DMS153 (cell line): ENCODE data around the gene USP20.
"Not testable (repeated sequence)": the region's sequence is repeated elsewhere in the genome, so short reads cannot be mapped to it uniquely, and the experiment has no call there.

Experiments
- DNase-seq: peaks from one replicate; lab custom pipeline; 2025; lab: John Stamatoyannopoulos, UW

USP20 gene

GRCh38 chr9:129890718-129891299 lies 55.6 kb downstream of the USP20 start:
- DNase-seq: not testable (repeated sequence)

GRCh38 chr9:129891569-129891968 lies 56.3 kb downstream of the USP20 start:
- DNase-seq: no peak

DNA sequence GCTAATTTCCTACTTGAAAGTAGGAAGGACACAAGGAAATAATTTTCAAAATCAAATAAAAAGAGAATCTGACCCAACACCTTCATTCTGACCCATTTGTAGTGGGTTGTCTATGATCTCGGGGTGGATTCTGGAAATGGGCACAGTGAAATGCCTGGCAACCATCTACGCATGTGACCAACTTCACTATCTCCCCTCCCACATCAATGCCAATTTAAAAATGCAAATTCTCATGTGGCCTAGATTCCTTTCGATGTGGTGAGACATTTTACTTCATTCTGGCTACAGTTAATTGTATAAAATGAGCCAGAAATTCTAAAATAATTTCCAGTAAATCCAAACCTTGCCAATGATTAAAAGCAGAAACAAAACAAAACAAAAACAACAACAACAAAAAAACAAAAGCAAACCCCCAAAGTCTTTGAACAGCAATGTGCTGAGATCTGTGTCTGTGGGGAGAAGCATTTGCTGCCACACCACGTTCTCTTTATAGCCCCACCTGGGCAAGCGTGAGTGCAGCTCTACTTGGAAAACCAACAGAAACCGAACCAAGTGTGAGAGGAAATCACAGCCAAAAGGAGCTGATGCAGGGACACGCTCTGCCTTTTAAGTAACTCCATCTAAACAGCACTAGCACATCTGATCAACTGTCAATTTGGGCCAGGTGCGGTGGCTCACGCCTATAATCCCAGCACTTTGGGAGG lies 59.0 kb downstream of the USP20 start:
- DNase-seq: no peak

- no peak for DNase-seq
Observed at GRCh38 chr9:129895376-129896268, 60.4 kb downstream of the USP20 start.

GRCh38 chr9:129897263-129897662 lies 62.0 kb downstream of the USP20 start:
- no peak for DNase-seq

DNA sequence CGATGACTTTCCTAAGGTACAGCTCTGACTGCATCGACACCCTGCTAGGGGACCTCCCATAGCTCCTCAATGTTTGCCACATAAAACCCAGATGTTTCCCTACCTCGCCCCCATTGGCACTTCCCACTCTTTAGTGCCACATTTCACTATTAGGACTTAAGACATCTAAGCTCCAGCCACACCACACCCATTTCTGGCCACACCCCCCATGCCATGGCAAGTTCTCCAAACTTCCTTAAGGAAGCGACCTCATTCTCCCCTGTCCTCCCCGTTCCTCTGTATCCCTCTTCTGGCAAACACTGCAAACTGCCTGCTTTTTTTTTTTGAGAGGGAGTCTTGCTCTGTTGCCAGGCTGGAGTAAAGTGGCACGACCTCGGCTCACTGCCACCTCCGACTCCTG lies 62.9 kb downstream of the USP20 start:
- no peak for DNase-seq

GRCh38 chr9:129899620-129900019 lies 64.4 kb downstream of the USP20 start:
- no peak for DNase-seq

DNA sequence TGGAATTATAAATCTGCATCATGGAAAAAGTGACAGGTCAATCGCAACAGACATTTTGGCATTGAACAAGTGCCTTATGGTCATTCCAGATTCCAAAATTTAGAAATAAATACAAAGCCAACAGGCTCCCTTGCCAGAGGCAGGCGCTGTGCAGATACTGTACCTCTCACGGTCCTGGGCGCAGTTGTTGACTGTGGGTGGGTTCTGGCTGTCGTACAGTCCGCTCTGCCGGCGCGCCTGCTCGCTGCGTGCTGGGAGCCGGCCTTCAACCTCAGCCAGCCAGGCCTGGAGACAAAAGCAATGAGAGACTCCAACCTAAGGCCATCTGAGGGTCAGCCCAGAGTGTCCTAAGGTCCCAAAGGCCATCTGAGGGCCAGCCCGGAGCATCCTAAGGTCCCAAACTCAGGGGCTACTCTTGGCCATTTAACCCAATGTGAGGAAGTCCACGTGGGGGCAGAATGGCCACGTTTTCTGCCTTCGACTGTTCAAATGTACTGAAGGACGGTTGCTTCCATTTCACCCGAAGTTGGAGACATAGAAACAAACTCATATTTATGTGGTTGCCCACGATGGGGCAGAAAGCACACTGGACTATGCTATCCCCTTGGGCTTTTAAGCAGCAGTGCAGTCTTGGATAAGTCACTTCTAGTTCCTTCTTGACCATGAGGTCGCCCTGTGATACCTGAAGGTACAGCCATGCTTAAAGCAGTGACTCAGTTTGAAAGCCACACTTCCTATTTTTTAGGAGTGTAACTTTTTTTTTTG lies 65.2 kb downstream of the USP20 start:
- no peak for DNase-seq

DNA sequence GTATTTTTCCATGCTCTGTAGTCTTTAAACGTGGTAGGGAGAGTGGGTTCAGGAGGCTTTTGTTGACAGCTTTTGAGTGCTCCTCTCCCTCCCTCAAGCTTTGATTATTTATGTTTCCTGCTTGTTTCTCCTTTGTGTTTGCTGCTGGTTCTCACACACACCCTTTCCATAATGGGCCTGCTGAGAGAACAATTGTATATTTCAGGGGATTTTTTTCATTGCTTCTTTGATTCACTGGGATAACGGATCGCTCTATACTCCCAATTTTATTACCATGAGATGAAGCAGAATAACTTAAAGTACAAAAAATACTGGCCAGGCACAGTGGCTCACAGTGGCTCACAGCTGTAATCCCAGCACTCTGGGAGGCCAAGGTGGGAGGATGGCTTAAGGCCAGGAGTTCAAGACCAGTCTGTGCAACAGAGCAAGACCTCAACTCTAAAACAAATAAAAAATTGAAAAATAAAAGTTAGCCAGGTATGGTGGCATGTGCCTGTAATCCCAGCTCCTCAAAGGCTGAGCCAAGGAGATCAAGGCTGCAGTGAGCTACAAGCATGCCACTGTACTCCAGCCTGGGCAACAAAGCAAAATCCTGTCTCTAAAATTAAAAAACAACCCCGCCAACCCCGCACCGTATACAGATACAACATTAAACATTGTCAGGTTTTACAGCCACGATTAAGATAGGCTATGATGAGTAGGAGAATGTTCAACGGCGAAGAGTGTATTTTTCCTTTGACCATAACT lies 66.9 kb downstream of the USP20 start:
- no peak for DNase-seq

DNA sequence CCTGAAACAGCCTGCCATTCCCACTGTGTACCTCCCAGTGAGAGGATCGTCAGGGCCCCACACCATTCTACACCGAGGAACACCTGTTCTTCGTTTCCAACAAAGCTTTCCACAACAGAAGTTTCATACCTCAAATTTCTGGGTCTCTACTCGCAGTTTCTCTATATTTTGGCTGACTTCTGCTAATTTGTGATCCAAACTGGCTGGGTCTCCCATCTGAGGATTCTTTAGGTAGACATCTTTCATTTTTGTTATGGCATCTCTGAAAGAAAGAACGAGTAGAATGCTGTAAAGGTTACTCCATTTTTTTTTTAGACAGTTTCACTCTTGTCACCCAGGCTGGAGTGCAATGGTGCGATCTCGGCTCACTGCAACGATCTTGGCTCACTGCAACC lies 67.5 kb downstream of the USP20 start:
- no peak for DNase-seq

DNA sequence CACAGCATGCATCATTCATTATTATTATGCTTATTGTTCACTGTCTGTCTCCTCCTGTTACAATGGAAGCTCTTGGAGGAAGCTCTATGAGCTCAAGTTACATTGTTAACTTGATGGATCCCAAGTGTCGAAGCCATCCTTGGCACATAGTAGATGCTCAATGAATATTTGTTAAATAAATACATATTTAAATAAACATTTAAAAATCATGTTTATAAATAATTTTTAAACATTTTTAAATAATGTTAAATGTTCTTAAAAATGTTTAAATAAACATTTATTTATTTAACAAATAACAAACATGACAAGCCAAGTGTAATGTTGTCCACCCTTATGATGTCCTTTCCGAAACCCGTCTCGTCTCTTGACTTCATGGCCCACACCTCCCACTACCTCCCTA lies 69.5 kb downstream of the USP20 start:
- DNase-seq: no peak

DNA sequence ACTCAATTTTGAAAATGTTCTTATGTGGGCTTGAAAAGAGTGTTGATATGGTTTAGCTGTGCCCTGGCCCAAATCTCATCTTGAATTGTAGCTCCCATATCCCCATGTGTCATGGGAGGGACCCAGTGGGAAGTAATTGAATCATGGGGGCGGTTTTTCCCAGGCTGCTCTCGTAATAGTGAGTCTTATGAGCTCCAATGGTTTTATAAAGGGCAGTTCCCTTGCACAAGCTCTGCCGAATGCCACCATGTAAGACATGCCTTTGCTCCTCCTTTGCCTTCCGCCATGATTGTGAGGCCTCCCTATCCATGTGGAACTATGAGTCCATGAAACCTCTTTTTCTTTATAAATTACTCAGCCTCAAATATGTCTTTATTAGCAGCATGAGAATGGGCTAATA lies 71.0 kb downstream of the USP20 start:
- no peak for DNase-seq

DNA sequence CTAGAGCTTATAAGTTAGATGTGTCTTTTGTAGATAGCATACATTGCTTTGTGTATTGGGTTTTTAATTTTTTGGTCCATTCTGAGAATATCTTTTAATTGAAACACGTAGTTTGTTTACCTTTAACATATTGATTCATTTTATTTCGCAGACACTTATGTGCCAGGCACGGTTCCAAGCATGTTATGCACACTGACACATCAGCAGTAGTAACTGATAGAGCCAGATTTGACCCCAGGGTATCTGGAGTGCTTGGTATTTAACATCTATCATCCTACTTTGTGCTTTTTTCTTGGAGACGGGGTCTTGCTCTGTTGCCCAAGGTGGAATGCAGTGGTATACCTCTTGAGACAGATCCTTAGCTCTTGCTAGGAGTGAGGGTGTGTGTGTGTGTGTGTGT lies 71.9 kb downstream of the USP20 start:
- no peak for DNase-seq

GRCh38 chr9:129908906-129909305 lies 73.6 kb downstream of the USP20 start:
- no peak for DNase-seq

GRCh38 chr9:129909851-129910250 lies 74.6 kb downstream of the USP20 start:
- DNase-seq: no peak

DNA sequence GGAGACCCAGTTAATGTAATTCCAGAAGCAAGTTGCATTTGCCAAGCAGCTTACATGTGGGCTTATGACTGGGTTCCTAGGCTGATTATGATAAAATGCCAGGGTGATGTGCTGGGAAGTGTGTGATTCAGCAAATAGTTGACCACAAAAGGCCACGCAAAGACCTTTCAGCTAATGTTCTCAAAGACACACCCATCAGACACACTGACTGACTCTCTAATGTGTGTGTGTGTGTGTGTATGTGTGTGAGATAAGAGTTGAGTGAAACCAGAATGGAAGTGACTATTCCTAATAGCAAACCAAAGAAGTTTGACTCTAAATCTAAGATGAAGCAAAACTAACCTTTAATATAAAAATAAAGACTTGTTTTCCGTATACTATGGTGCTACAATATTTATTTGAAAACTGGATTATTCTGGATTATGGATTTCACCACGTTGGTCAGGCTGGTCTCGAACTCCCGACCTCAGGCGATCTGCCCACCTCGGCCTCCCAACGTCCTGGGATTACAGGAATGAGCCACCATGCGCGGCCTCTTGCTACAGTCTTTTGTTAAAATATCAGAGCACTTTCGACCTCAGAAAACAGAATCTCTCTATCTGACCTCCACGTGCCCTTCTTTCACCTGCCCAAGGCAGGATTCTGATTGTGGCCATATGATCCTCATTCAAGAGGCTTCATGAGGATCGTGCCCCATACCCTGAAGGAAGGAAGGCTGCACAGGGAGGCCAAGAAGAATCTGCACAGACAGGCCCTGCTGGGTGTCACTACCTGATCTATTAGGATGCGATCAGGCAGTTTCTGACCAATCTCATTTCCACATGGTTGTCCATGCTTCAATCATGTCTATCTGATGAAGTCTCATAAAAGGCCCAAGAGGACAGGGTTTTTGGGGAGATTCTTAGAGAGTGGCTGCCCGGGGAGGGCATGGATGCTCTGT lies 75.6 kb downstream of the USP20 start:
- no peak for DNase-seq

DNA sequence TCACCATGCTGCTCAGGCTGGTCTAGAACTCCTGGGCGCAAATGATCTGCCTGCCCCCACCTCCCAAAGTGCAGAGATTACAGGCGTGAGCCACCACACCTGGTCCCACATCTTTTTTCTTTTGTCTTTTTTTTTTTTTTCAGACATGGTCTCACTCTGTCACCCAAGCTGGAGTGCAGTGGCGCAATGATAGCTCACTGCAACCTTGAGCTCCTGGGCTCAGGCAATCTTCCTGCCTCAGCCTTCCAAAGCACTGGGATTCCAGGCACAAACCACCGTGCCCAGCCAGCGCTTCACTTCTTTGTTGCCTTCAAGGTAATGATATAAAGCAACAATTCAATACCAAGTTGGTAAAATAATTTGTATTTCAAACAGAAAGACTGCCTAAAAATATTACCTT lies 78.8 kb downstream of the USP20 start:
- no peak for DNase-seq

DNA sequence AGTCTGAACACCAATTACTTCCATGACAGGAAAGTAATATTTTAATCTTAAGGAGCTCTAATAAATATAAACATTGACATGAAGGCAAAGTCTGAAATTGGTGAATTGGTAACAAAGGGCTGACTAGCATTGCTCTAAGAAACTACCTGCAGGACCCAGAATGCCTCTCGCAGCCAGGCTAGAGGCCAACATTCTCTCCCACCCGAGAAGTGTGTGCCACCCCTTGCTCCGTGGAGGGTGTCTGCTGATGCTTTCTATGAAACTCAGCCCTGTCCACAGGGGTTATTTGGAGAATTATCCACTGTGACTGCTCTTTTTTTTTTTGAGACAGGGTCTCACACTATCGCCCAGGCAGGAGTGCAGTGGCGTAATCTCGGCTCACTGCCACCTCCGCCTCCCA lies 81.4 kb downstream of the USP20 start:
- no peak for DNase-seq

- no peak for DNase-seq
Observed at GRCh38 chr9:129918296-129918950, 83.2 kb downstream of the USP20 start.

DNA sequence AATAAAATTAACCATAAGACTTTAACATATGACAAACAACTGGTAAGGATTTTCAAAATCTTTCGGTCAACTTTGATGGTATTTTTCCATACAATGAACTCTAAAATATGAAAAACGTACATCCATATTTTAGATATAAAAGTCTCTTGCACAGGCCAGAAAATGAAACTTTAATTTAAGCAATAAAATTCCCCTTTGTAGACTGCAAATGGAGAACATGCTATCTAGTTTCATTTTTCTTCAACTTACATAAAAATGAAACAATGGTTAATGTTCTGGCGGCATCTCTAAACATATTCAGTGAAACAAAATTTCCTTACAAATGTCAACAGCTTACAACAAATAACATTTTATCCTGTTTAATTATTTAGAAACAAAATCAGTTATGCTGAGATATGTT lies 84.0 kb downstream of the USP20 start:
- DNase-seq: no peak
